CD1c-positive myeloid dendritic cell (primary cell): ENCODE data around the gene TPBGL.

Experiments used
- DNase-seq: peaks from one replicate; pipeline ENCODE4 v3.0.0-alpha.2; 2016; ENCODE audit errors: extremely low spot score

The TPBGL gene

DNA sequence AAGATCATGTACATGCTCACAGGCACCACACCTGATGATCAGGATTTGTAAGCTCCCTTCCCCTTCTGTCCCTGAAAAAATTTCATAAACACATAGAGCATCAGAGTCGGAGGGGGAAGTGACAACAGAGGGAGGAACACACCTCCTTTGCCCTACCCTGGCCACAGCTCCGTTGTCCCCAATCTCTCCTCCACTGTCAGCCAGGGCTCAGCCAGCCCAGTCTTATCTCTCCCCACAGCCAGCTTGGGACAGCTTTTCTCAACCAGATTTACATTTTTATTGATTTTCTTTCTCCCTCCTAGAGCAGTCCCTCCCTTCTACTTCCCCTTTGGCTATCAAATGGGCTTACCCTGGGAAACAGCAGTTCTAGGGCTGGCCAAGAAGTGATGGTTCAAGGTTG, 32.1 kb upstream of the TPBGL start:
- no peak for DNase-seq

DNA sequence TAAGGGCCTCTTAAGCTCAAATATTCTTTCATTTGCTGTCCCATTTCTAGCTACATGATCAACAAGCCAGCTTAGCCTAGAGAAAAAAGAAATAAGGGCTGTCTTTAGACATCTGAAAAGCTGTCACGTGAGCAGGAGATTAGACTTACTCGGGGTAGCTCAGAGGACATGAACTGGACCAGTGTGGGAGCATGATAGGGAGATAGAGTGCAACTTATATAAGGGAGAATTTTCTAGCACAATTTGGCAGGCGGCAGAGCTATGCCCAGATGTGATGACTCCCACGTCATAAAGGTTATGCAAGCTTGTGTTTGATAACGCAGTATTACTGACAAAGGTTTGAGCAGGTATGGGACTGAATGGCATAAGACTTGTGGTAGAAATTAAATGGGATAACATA, 28.2 kb upstream of the TPBGL start:
- DNase-seq = no peak

DNA sequence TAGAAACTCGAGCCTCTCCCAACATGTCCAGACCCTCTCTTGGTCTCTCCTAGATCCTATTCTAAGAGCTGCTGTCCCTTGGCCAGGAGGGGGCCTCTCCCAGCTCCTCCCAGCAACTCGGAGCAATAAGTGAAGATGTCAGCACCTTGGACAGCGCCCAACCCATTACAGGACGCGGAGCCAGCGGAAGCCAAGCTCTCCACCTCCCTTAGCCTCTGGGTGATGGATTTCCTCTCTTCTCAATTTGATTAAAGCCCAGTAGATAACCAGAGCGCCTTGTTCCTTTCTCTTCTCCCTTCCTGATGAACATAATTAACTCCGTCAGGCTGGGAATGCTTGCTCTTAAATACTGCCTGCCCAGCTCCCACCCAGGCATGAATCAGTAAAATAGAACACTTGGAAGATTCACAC, 26.2 kb upstream of the TPBGL start:
- DNase-seq = peak; percentile 85

DNA sequence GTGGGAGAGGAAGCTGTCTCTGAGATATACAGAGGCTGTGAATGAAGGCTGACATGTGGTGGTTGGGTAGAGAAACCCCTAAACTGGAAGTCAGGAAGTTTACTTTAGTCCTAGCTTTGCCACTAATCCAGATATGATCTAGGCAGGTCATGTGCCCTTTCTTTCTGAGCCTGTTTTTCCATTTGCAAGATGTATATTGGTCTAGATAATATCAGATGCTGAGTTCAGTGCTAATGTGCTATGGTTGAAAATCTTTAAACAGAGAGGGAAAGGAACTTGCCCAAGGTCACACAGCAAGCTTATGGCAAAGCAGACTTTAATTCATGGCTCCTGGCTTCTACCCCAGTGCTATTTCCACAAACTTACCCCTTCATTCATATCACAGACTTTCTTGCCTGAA, 25.7 kb upstream of the TPBGL start:
- no peak for DNase-seq

DNA sequence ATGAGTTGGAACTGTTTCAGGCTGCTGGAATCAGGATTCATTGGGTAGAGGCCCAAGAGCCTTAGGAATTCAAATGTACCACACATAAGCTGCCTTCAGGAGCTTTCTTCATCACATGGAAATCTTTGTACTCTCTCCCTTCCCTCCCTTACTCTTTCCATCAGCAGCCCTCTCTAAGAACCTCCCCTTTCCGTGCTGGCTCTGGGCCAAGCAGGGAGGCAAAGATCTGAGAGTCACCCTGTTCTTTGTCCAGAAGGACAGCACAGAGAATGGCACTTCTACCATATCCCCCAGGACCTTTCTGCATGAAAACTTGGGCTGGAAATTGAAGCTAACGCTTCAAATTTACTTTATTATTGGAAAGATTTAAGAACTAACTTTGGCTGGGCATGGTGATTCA, 20.7 kb upstream of the TPBGL start:
- DNase-seq = no peak

DNA sequence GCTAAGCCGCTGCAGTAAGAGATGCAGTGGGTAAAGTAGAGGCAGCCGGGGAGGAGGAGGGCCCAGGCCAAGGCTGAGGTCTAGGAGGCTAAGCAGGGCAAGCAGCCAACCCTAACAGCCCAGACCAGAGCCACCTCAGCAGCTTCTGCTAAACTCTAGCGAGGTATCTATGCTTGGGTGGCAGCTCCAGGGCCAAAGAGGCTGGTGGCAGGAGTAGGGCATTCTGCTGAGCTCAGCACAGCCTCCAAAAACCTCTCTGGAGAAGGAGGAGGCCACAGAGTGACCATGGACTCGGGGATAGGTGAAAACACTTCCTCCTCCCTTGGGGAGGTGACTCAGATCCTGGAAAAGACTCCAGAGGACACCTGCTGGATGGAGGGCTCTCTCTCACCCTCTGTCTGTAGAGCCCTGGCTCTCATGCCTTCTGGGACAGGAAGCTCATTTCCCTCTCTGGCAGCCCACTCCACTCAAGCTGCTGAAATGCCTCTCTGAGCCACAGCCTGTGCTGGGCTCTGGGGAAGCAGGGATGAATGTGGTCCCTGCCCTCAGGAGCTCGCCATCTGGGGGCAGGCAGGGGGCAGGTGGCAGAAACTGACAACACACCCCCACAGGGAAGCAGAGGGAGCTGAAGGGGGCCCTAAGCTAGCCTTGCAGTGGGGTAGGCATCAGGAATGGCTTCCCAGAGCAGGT, 16.5 kb upstream of the TPBGL start:
- no peak for DNase-seq

DNA sequence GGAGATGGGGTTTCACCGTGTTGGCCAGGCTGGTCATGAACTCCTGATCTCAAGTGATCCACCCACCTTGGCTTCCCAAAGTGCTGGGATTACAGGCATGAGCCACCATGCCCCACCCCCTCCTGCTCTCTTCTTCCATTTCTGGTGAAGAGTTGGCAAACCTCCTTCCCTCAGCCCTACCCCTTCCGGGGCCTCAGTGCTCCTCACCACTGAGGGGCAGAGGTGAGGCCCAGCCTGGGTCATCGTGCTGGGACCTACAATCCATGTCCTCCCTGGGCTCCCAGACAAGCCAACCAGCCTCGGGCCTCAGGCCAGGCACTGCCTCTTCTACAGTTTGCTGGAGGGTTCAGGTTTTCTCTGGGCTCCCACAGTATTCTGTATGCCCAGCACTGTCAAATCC, 14.8 kb upstream of the TPBGL start:
- no peak for DNase-seq

DNA sequence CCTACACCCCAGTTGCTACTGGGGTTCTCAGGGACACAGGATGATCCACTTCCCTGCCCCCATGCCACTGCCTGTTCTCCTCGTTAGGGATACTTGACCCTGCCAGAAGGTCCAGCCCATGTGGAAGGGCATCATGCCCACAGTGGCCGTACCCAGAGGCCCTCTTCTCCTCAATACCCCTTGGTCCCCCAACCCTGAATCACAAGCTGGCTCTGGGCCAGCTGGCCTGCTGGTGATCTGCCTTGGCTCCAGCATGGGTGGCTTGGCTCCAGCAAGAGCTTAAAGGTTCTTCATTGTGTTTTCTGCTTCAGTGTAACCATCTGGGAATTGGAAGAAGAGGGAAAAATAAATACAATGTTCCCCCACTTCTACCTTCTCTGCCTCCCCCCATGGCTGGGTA, 11.1 kb upstream of the TPBGL start:
- no peak for DNase-seq

DNA sequence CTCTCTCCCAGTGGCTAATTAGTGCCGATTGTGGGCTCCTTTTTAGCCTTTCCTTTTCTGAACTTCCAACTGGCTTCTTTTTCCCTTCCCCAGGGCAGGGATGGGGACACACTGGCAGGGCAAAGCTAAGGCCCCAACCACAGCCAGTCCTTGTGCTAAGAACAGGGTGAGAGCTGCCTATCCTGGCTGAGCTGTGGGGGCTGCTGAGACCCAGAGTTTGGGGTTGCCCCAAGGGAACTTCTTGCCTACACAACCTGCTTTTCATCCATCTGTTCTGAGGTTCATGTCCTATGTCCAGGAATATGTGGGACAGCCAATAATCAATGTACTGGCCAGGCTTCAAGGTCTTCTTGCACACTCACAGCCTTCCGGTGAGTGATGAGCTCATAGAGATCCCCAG, 10.0 kb upstream of the TPBGL start:
- DNase-seq = no peak

DNA sequence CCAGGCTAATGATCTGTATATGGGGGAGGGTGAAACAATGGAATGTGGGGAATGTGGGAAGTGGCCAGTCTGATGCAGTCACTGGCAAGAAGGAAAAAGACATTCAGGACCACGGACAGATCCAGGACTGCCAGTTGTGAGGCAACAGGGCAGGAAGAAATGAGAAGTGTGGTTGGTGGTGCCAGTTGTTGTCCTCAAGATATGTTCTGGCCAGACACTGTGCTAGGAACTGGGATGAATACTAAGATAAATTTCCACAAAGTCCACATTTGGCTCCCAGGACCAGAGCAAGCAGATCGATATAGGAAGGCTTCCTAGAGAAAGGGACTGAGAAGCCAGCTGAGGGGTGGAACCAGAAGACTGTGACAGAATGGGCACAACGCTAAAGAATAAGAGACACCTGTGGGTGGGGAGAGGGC, 6.8 kb upstream of the TPBGL start:
- peak; percentile 59 for DNase-seq

DNA sequence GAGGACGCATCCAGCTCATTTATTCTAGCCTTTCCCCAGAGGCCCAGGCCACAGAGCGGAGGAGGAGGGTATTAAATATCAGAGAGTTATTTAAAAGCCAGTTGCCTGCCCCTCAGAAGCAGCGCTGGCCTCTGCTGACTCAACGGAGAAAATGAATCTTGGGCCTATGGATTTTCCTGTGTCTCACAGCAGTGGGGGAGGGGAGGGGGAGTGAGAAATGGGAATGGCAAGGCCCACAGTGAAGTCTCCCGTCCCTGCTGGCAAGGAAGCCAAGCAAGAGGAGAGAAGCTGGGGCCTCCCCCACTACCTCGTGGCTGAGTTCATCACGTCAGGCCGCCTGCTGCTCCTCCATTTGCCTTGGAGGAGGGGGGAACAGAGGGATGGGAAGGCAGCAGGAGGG, 4.5 kb upstream of the TPBGL start:
- DNase-seq = no peak

DNA sequence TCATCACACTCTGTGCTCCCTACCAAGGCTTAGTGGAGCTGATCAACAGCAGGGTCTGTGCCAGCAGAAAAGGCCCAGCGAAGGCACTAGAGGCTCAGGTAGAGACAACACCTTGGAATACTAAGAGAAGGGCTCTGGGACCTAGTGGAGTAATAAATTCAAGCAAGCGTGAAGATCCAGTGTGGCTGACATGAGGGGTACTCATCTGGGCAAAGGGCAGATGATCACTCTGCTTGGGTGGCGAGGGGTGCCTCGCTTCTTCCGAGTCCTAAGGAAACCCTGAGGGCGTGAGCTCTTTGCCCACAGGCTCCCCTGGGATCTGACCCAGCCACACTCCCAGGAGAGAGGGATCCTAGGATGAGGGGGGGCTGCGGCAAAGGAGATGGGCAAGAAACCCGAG, 3.5 kb upstream of the TPBGL start:
- no peak for DNase-seq

DNA sequence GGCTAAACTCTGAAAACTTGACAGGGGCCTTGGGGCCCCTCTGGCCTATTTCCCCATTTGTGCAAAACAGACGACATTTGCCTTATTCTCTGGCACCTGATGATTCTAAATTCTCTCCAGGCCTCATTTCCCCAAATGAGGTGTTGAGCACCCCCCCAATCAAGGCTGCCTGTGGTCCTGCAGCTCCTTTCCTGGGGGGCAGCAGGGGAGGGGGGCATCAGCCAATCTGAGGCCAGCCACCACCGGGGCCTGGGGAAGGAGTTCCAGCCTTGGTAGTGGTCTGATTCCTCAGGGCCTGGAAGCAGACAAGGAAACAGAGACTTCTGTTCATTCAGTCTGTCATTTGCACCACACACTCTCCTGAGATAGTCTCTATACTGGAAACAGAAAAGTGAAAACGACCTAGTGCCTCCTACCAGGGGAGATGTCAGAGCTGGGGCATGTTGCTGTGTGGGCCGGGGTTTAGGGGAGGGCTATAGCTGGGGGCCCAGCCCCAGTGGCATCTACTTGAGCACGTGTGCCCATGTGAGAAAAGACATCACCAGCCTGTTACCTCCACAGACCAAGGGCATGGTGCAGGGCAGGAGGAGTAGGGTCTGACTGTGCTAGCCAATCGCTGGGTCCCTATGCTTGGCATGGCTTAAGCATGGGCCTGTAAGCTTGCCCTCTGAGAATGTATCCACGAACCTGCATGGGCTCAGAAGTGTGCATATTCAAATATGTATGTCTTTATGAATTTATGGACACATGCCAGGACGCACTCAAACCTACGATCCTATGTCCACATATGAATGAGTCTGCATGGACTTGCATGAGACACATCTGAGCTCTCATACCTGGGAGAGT, 1.8 kb upstream of the TPBGL start:
- DNase-seq = no peak

DNA sequence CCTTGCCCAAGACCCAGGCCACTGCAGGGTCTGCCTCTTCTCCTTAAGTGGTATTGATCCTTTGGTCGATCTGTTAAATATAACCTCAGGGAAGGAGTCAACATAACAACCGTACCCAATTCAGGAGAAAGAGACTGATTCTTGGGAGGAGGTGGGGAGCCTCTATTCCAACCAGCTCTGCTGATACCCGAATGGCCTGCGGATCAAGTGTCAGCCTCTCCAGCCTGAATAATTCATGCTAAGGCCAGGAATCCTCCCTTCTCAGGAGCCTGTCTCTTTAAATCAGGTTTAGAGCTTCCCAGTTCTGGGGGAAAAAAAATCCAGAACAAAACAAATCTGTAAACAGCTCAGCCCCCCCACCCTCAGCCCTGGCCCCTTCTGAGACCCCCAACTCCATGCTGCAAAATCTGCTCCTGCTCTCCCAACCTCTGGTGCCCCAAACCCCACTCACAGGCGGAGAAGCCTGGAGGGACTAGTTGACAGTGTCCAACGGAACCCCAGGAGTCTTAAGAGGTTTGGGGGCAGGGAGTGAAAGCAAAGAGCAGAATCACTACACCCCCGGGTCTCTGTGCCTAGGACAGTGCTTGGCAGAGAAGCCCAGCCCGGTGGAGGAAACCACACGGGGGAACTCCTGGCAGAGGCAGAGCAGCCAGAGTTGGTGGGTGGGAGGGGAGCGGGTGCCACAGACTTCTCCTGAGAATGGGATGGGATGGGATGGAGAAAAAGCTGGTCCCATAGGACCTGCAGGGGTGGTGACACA, 863 bp upstream of the TPBGL start:
- no peak for DNase-seq

DNA sequence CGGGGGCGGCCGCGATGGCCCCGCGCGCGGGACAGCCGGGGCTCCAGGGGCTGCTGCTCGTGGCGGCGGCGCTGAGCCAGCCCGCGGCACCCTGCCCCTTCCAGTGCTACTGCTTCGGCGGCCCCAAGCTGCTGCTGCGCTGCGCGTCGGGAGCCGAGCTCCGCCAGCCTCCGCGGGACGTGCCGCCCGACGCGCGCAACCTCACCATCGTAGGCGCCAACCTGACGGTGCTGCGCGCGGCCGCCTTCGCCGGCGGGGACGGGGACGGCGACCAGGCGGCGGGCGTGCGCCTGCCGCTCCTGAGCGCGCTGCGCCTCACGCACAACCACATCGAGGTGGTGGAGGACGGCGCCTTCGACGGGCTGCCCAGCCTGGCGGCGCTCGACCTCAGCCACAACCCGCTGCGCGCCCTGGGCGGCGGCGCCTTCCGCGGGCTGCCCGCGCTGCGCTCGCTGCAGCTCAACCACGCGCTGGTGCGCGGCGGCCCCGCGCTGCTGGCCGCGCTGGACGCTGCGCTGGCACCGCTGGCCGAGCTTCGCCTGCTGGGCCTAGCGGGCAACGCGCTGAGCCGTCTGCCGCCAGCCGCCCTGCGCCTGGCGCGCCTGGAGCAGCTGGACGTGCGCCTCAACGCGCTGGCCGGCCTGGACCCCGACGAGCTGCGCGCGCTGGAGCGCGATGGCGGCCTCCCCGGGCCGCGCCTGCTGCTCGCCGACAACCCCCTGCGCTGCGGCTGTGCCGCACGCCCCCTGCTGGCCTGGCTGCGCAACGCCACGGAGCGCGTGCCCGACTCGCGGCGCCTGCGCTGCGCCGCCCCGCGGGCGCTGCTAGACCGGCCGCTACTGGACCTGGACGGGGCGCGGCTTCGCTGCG, 697 bp downstream of the TPBGL start:
- peak; percentile 96 for DNase-seq

DNA sequence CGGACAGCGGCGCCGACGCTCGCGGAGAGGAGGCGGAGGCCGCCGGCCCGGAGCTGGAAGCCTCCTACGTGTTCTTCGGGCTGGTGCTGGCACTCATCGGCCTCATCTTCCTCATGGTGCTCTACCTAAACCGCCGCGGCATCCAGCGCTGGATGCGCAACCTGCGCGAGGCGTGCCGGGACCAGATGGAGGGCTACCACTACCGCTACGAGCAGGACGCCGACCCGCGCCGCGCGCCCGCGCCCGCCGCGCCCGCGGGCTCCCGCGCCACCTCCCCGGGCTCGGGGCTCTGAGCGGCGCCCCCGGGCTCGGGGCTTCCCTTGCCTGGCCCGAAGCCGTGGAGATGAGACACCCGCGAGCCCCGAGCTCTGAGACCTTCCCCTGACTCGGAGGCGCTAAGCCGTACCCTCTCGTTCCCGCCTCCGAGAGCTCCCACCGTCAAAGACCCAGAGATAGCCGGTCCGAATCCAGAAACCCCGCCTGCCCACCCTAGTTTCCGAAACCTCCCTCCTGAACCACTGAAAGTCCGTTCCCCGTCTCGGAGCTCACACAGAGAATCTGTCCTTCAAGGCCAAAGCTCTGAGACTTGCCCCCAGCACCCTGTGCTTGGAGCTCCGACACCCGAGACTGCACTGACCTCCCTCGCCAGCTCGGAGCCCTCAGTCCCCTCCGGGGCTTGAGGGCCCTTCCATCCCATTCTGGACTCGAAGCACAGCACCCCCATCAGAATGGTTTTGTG, 1.5 kb downstream of the TPBGL start:
- no peak for DNase-seq

DNA sequence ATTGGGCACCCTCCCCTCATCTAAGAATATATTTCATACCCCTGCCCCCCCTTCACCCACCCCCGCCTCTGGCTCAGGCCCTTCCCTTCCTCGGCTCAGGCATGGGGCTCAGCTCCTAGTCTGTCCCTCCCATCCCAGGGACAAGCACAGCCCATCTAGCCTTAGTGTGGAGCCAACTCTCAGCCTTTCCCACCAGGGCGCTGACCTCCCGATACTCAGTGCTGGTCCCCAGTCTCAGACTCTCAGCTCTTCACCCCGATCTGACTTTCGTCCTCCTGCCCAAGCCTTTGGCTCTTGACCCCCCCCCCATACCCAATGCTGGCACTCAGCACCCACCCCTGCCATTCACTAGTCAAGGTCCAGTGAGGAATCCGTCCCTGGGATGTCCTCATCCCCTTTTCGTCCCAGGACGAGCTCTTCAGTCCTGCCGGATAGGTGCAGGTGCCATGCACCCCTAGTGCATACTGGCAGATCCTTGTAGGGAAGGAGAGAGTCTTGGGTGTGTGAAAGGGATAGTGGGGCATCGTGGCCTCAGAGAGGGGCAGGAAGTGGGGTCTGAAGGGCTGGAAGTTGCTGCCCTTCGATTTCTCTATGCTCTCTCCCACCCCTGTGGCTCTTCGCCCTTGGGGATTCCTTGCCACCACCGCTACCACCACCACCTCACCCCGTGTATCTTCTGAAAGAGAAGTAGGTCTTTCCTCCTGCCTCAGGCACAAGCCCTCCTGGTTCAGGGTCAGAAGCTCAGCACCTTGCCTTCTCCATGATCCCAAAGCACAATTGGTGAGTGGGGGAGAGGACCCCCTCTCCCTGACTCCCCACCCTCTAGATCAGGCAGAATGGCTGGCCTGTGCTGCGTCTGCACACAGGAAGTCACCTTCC, 2.4 kb downstream of the TPBGL start:
- DNase-seq = no peak

DNA sequence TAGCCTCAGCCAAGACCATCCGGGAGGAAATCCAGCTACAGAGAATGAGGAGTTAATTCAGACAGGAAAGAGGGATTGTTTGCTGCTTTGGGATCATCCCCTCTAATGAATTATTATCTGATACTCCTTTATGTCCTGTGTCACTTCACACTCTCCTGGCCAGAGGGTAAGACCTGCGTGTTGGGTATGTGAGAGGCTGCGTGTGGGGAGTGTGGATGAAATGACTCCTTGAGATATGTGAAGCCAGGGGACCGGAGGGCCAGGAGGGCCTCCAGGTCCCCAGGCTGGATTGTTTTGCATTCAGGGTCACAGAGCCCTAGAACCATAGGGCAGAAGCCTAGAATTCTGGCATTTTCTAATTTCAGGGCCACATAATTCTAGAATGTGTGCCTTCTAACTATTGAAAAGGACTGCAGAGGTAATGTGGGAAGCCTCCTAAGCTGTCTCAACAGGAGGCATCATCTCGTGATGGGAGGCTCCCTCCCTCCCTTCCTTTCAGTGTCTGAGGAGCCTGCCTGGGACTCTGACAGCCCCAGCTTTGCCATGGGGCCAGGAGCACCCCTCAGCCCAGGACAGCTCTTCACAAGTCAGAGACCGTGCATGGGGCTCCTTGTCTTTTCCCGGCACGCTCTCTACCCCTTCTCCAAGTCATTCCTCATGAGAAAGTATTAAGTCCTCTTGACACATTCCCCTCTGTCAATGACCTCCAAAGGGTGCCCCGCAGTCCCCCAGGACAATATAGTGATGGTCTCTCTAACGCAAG, 3.7 kb downstream of the TPBGL start:
- no peak for DNase-seq

DNA sequence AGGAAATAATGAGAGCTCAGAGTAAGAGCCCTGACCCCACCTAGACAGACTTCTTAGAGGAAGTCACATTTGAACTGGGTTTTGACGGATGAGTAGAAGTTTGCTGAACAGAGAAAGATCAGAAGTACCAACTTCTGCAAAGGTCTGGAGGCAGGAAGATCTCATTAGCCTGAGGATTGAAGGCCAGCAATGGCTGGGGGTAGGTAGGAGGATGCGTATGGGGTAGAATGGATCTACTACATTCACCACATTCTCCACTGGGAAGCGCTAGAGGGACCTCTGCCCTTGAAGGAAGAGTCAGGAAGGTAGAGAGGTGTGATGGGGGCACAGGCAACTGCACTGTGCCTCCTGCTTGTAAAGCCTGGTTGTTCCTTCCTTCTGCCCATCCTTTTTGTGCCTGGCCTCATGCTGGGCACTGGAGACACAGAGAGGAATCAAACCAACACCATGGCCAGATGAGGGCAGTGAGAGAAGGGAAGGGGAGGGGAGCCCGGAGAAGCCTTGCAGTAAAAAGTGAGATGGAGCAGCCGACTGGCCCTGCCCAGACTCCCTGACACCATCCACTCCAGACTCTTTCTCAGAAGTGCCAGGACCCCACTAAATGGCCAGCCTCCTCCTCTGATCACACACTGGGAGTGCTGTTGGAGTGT, 4.9 kb downstream of the TPBGL start:
- DNase-seq = no peak
